GM19099 (cell line): ENCODE measurements around the gene RAB12.

ENCODE experiments used
- POLR2A ChIP-seq: IDR thresholded peaks from 3 replicates; pipeline ENCODE4 v1.6.1; 2011; ENCODE audit warnings: low read depth; ENCODE audit not compliant: insufficient read length; ENCODE audit errors: extremely low read depth

RAB12 gene, protein sequence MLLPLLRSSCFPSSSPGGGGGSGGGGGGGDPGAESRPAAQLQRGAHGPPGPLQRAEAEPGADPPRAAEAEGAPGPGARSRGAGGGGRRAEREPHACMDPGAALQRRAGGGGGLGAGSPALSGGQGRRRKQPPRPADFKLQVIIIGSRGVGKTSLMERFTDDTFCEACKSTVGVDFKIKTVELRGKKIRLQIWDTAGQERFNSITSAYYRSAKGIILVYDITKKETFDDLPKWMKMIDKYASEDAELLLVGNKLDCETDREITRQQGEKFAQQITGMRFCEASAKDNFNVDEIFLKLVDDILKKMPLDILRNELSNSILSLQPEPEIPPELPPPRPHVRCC

DNA sequence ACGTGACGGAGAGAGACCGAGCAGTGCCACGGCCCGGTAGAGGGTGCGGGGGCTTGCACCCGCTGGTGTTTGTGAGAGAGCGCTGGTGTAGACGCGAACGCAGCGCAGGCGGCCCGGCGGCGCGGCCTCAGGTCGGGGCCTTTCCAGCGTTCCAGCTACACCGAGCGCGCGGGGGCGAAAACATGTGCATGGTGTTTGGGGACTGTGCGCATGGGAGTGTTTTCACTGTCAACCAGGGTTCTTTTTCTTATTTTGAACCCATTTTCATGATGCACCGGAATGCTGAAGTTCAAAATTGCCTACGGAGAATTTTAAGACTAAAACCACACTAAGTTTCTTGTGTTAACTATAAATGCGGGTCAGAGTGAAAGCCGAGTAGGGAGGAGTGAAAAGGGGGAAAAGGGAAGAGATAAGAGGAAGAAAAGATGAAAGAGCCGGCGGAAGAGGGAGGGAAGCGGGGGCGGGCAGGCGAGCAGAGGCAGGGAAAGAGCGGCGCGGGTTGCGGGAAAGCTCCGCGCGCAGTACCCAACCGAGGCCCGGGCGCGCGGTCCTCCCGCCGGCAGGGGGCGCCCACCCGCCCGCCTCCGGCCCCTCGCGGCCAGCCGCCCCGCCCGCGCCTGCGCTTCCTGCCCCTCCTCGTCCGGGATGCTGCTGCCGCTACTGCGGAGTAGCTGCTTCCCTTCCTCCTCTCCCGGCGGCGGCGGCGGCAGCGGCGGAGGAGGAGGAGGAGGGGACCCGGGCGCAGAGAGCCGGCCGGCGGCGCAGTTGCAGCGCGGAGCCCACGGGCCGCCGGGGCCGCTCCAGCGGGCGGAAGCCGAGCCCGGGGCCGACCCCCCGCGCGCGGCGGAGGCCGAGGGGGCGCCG is at the start of gene RAB12:
TSS of gene RAB12 (plus strand) at position 643 of the 864 bp plus-strand sequence. CDS start at position 646, 3 bp downstream.
- peak; percentile 85 for TF ChIP-seq POLR2A

DNA sequence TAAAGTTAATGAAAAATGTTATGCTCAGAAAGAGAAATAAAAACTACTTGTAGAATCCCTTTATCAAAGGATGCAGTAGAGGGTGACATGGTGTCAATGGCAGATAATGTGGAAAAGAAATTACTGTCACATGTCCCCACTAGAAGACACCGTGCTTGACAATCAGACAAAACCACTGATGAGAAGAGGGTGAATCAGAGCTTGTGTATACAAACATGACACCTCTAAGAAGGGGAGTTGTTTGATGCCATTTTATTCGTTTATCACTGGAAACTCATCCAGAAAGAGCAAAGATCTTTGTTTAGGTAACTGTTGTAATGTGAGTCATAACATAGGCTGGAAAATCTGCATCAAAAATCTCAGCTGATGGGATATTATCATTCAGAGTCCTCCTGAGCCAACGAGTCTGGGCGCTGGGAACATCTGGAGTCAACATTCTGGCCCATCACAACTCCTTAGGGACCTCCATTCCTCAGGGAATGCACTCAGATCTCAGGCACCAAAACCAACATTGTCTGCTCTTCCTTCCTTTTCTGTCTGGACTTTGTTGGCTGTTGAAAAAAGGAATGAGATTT is 49.5 kb upstream of the RAB12 start:
- no peak for TF ChIP-seq POLR2A

DNA sequence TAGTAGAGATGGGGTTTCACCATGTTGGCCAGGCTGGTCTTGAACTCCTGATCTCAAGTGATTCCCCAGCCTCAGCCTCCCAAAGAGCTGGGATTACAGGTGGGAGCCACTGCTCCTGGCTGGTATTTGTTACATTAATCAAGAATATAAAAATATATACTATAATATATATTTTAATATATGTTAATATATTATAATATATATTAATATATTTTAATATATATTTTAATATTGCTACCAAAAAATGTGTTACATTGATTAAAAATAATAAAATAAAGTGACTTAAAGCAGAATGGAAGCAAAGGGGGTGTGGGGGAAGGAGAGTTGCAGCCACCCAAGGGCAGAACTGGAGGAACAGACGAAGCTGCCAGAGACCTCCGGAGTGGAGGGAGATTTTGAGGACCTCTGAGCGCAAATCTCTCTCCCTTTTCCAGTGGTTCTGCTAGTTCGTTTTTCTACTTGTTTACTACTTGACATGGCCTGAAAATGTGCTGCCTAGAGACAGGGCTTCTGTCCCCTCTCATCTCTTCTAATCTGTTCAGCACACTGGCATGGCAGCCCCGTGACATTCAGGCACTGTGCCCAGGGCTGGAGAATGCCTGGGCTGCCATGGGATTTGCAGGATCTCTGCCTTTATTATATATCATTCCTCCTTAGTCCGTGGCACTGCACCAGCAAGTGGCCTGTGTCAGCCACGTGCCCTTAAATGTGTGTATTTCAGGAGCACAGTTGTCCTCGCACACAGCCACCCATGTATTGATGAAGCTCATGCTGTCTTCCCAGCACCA is 47.9 kb upstream of the RAB12 start:
- no peak for TF ChIP-seq POLR2A

DNA sequence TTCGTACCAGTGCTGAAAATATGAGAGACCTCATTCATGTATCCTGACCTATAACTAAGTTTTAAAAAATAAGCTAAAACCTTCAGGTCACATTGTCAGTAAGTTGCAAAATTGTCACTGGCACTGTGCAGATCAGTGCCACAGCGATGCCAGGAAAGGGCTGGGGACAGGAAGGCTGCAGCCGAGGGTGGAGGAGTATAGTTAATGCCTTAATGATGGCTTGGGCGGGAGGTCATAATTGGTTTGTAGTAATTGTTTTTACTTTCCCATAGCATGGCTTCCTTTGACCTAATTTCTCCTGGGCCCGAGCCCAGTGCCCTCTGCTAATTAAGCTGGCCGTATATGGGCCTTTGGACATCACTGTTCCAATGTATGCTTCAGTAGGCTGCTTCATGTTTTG is 47.2 kb upstream of the RAB12 start:
- TF ChIP-seq POLR2A: no peak

DNA sequence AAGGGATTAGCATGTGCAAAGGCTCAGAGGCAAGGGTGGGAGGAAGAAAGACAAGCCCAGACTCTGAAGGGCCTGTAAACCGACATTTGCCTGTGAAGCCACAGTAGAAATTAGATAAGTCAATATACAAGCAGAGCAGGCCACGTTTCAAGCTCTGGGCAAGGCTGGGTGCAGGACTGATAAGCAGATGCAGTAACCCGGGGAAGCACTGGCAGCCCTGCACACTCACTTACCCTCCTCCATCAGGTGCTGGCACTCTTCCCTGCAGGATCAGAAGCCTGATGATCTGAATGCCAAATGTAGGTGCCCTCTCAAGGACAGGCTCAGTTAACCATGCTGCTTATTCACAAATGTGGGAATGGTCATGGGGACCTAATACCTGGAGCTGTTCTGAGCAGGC is 46.3 kb upstream of the RAB12 start:
- TF ChIP-seq POLR2A: no peak

DNA sequence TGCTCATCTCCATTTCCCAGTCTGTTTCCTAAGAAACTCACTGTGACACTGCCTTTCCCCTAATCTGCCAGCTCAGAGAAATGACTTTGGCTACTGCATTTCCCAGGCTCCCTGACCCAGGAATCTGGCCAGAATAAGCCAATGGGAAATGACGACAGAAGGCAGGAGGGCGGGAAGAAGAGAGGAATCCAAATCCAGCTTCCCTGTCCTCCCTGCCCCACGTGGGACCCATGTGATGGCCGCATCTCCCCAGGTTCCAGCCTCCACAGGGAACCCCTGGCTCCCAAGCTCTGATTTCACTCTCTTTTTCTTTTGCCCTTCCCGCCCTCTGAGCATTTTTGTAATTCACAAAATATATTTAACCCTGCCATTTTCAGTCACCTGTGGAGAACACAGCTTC is 37.8 kb upstream of the RAB12 start:
- TF ChIP-seq POLR2A: no peak

DNA sequence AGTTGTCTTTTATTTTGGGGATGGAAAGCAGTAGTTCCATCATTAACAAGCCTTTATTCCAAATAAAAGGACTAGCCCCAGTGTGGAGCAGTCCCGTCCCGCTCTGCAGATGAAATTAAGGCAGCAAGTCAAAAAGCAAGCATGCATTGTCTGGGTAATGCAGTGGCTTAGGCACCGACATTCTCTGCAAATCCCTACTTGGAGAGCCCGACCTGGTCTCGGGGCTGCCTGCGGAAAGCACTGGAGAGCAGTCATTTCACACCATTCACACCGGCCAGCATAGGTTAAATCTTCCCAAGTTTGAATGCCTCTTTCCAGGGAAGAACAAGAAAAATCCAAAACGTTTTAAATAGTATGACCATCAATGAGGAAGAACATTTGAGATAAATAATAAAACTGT is 24.4 kb upstream of the RAB12 start:
- TF ChIP-seq POLR2A: no peak

DNA sequence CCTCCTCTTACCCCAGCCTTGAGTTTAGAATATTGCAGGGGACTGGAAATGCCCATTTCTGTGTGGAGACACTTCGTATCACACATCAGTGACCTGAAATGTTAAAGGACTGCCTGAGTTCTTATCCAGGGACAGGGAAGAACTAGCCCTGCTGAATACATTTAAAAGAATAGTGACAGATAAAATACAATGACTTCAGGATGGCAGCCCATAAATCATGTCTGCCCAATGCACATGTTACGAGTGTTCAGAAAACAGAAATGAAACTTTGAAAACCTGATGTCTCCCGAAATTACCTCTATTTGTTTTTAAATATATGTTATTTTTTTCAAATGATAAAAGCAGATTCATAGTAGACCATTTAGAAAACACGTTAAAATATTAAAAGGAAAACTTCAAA is 22.3 kb upstream of the RAB12 start:
- TF ChIP-seq POLR2A: no peak

DNA sequence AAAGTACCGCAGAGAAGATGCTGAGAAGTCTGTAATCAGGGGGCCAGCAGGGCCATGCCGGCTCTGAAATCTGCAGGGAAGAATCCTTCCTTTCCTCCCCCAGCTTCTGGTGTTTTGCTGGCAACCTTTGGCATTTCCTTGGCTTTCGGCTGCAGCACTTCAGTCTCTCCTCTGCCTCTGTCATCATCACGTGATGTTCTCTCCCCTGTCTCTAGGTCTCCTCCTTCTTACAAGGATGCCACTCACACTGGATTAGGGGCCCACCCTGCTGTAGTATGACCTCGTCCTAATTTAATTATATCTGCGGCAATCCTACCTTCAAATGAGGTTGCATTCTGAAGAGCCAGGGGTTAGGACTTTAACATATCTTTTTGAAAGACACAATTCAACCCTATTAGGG is 13.8 kb upstream of the RAB12 start:
- TF ChIP-seq POLR2A: no peak

DNA sequence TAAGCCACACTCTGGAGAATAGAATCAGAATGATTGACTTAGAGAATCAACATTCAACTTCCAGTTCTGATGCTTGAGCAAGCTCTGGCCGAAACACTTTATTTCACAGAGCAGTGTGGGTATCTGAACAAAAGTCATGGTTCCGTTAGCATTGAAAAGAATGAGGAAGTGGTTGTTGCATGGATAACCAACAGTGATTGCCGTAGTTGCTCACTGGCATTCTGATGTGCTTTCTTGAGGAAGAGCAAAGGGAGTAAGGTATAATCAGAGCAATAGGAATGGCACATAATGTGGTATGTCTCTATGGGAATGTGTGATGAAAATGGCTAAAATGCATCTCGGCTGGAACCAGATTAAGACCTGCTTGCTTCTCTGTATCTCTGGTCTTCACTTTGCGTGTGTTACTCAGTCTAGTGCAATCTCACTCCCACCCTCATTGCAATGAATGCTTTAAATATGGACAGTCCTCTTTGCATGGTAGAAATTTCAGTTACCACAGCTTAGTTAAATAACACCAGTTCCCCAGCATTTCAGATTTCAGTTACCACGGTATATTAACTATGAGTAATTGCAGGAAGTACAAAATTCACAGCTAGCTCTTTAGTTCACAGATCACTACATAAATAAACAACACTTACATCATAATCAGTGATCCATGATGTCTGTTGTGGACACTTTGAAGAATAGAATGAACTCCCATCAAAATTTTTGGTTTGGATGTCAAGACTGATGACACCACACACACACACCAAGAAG is 7.8 kb upstream of the RAB12 start:
- no peak for TF ChIP-seq POLR2A

DNA sequence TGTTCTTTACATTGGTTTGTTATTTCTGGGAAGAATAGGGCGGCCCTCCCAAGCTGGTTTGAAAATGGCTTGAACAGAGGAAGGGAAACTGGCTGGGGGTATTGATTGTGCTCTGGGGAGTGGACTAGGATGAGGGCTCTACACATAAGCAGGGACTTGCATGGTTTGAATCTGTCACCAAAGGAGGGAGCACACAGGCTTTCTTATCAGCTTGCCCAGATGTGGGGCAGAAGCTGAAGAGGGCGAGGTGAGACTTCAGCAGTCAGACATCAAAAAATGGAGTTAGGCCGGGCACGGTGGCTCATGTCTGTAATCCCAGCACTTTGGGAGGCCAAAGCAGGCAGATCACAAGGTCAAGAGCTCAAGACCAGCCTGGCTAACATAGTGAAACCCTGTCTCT is 7.2 kb upstream of the RAB12 start:
- TF ChIP-seq POLR2A: no peak

DNA sequence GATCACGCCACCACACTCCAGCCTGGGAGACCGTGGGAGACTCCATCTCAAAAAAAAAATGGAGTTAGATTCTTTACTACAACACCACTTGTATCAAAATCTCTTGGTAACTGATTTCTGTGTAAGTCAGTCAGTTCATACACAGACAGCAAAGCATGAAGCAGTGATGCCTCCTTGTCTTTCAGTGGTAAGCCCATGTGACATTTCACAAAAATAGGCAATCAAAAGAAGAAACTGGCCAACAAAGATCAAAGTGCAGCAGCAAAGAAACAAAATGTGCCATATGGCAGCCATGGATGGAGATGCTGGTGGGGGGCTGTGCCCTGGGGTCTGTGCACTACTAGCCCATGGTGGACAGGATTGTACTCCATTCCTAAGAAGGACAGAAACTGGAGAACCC is 6.7 kb upstream of the RAB12 start:
- no peak for TF ChIP-seq POLR2A

DNA sequence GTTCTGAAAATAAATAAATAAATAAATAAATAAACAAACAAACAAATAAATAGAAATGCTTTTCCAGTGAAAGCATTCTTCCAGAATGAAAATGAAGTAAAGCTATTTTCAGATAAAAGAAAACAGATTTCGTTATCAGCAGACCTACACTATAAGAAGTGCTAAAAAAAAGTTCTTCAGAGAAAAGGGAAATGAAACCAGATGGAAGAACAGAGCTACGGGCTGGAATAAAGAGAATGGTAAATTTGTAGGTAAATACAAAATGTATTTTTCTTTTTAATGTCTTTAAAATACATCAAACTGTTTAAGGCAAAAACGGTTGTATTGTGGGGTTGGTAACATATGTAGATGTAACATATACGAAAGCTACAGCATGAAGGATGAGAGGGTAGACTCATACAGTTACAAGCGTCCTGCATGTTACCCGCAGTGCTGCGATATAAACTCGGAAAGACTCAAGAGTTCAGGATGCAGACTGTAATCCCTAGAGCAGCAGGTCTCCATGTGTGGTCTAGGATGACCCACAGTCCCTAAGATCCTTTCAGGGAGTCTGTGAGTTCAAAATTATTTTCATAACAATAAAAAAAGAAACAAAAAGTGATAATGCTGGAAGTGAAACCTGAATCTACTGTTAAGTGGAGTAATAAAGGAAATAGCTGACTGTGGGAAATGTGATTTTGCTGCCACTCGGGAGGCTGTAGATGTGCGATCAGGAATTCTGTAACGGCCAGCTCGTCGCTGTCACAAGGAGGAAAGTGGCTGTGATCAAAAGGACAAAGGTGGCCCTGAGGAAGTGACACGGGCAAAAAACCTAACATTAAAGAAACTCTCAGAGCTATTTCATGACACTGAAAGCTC is 5.3 kb upstream of the RAB12 start:
- no peak for TF ChIP-seq POLR2A
